Sciatic nerve (tissue), 2 donors: ENCODE data around the gene ZFPL1. TPM values are rescaled to one million over a fixed set of nuclear protein-coding genes. Genes with fewer than 3 reads are reported as not detected.
"Not testable (repeated sequence)": the region's sequence is repeated elsewhere in the genome, so short reads cannot be mapped to it uniquely, and the experiment has no call there.

ENCODE experiments used
- ATAC-seq: fragments of 200-7000 bp; cut with Tn5 transposase; one replicate; pipeline ENCODE4 v1.9.1; 2020; ENCODE audit warnings: mild to moderate bottlenecking, moderate library complexity
- DNase-seq: peaks from one replicate; pipeline ENCODE4 v3.0.0-alpha.2; 2020; ENCODE audit warnings: low spot score
- intact Hi-C: fragments of 100-400 bp; cut with DNase I; formaldehyde crosslinking; loops from one replicate; pipeline ENCODE4 v1.14.2; 2022
- total RNA-seq: library from RNA; stranded (reverse); fragmentation: NEBNext Ultra II Directional; extraction: Animal tissue kit (Norgen Biotek cat#: 25700); gene quantifications from one replicate; pipeline ENCODE4 v1.2.1, GENCODE V29; 2021
- donor health status: DM: no; HTN: no; CAD: no.
- donor health status: DM: no; HTN: no; CAD: no.

ZFPL1 gene
- total RNA-seq, 1 donor from 2014 or later, result 32.9 TPM

GRCh38 chr11:65110354-65110861 is 26.4 kb downstream of the ZFPL1 start:
- peak; percentile 96 for DNase-seq
- intact Hi-C loops, result loop anchor here (10.0 kb wide), 2 partner anchors 96 to 186 kb away; partner anchors contain the start of genes ARL2 and PPP2R5B
- ATAC-seq, result peak; percentile 73

GRCh38 chr11:65111159-65111743 is 27.2 kb downstream of the ZFPL1 start:
- DNase-seq (no peak), ATAC-seq (peak; percentile 1)
- intact Hi-C loops, result loop anchor here (10.0 kb wide), 2 partner anchors 96 to 186 kb away; partner anchors contain the start of genes ARL2 and PPP2R5B

- intact Hi-C loops, result loop anchor here (10.0 kb wide), 2 partner anchors 97 to 187 kb away; partner anchors contain the start of genes ARL2 and PPP2R5B
- DNase-seq (peak; percentile 97), ATAC-seq (peak; percentile 93)
These were observed 27.9 kb downstream of the ZFPL1 start, which contains the start of gene TM7SF2 for GRCh38 chr11:65111744-65112545. Gene TM7SF2 (plus strand): TSS chr11:65111872. CDS start chr11:65112016, 144 bp downstream.

GRCh38 chr11:65112546-65113360 is 28.7 kb downstream of the ZFPL1 start:
- peak; percentile 64 for DNase-seq
- ATAC-seq, result no peak
- intact Hi-C loops, result loop anchor here (10.0 kb wide), 2 partner anchors 98 to 188 kb away; partner anchors contain the start of genes ARL2 and PPP2R5B

GRCh38 chr11:65113361-65113756 is 29.3 kb downstream of the ZFPL1 start:
- ATAC-seq, result no peak
- intact Hi-C loops, result loop anchor here (10.0 kb wide), 2 partner anchors 99 to 189 kb away; partner anchors contain the start of genes ARL2 and PPP2R5B
- DNase-seq, result no peak

- ATAC-seq (no peak), DNase-seq (no peak)
- intact Hi-C loops, result loop anchor here (10.0 kb wide), 2 partner anchors 99 to 189 kb away; partner anchors contain the start of genes ARL2 and PPP2R5B
These were observed 29.8 kb downstream of the ZFPL1 start for GRCh38 chr11:65113839-65114238.

- intact Hi-C loops, result loop anchor here (10.0 kb wide), 2 partner anchors 100 to 190 kb away; partner anchors contain the start of genes ARL2 and PPP2R5B
- DNase-seq (no peak), ATAC-seq (no peak)
These were observed 30.6 kb downstream of the ZFPL1 start for GRCh38 chr11:65114538-65115171.

GRCh38 chr11:65115361-65116082 is 31.5 kb downstream of the ZFPL1 start:
- DNase-seq (no peak), ATAC-seq (no peak)
- intact Hi-C loops, result loop anchor here (10.0 kb wide), 2 partner anchors 101 to 191 kb away; partner anchors contain the start of genes ARL2 and PPP2R5B

GRCh38 chr11:65116370-65117205 is 32.6 kb downstream of the ZFPL1 start:
- DNase-seq, result peak; percentile 67
- intact Hi-C loops, result loop anchor here (10.0 kb wide), 2 partner anchors 102 to 192 kb away; partner anchors contain the start of genes ARL2 and PPP2R5B
- ATAC-seq, result no peak

- DNase-seq (peak; percentile 100), ATAC-seq (peak; percentile 94)
- intact Hi-C loops, result loop anchor here (10.0 kb wide), 2 partner anchors 103 to 193 kb away; partner anchors contain the start of genes ARL2 and PPP2R5B
These were observed 33.4 kb downstream of the ZFPL1 start, which contains the start of gene ZNHIT2 for GRCh38 chr11:65117206-65118096. Gene ZNHIT2 (minus strand): TSS chr11:65117701. CDS start chr11:65117653, 48 bp downstream.

- intact Hi-C loops, result loop anchor here (10.0 kb wide), 2 partner anchors 103 to 193 kb away; partner anchors contain the start of genes ARL2 and PPP2R5B
- ATAC-seq, result no peak
- DNase-seq, result peak; percentile 60
These were observed 34.2 kb downstream of the ZFPL1 start for GRCh38 chr11:65118097-65118837.

- not testable (repeated sequence) for ATAC-seq
- intact Hi-C loops, result loop anchor here (10.0 kb wide), 2 partner anchors 104 to 194 kb away; partner anchors contain the start of genes ARL2 and PPP2R5B
- peak; percentile 15 for DNase-seq
These were observed 35.1 kb downstream of the ZFPL1 start for GRCh38 chr11:65118891-65119669.

GRCh38 chr11:65119670-65119995 is 35.6 kb downstream of the ZFPL1 start:
- DNase-seq (no peak), ATAC-seq (no peak)
- intact Hi-C loops, result loop anchor here (10.0 kb wide), 2 partner anchors 105 to 195 kb away; partner anchors contain the start of genes ARL2 and PPP2R5B

- intact Hi-C loops, result no loop called here
- ATAC-seq (no peak), DNase-seq (no peak)
These were observed 36.8 kb downstream of the ZFPL1 start for GRCh38 chr11:65120831-65121230.
